ENCODE measurements around the gene RHBDL2.
"Not testable (repeated sequence)": the region's sequence is repeated elsewhere in the genome, so short reads cannot be mapped to it uniquely, and the experiment has no call there.

RHBDL2 gene

DNA sequence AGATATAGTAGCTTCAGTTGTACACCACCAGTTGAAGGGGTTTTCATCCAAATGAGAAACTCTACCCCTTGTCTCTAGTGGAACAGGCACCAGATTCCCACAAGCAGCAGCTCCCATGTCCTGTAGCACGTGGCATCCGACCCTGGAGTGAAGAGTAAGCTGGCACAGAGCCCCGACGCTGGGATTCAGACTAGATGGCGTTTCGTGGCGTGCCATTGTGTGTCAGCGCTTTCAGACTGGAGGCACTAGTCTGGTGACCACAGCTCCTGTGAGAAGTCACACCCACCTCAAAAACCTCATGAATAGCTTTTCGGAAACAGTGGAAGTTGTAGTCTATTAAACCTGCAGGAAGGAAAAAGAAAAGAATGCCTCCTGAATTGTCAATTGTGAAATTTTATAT lies 102.3 kb downstream of the RHBDL2 start:
- peaks cover 6% of the 10 kb centered on the region for H3K27me3 Mint-ChIP-seq (ENCODE audit: low read depth)
- no peak overlapping the region for H3K4me3 Mint-ChIP-seq
- H3K27ac Mint-ChIP-seq, result no peak overlapping the region
- peaks cover 22% of the 10 kb centered on the region for H3K36me3 Mint-ChIP-seq (ENCODE audit: low read depth)
- no peaks in the 10 kb centered on the region for H3K9me3 Mint-ChIP-seq
- peaks cover 3% of the 10 kb centered on the region for H3K4me1 Mint-ChIP-seq (ENCODE audit: low read depth)

DNA sequence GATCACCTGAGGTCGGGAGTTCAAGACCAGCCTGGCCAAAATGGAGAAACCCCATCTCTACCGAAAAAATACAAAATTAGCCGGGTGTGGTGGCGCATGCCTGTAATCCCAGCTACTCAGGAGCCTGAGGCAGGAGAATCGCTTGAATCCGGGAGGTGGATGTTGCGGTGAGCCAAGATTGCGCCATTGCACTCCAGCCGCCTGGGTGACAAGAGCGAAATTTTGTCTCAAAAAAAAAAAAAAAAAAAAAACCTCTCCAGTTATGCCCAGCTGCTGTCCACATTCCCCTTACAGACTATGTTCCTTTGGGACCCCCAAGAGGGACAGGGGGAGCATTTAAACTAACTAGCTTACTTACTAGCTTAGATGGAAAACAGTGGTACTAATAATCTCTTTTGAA lies 105.3 kb downstream of the RHBDL2 start:
- peaks cover 15% of the 10 kb centered on the region for H3K27me3 Mint-ChIP-seq (ENCODE audit: low read depth)
- H3K4me1 Mint-ChIP-seq (ENCODE audit: low read depth), result not testable (repeated sequence)

More for the DNA sequence above, 105.3 kb downstream of the RHBDL2 start:
- H3K4me3 Mint-ChIP-seq, H3K9me3 Mint-ChIP-seq, H3K27ac Mint-ChIP-seq: not testable (repeated sequence)
- peaks cover 13% of the 10 kb centered on the region for H3K36me3 Mint-ChIP-seq (ENCODE audit: low read depth)
